K562 (cell line): Measurements from ENCODE around the gene ZNF609. TPM values are rescaled to one million over a fixed set of nuclear protein-coding genes. Genes with fewer than 3 reads are reported as not detected.
A peak's percentile ranks its signal among the peaks of the same experiment; 100 is the strongest.

ENCODE experiments used
- ATAC-seq: fragments of 200-7000 bp; cut with Tn5 transposase; 3 replicates; pipeline ENCODE4 v1.9.1; 2020; ENCODE audit warnings: moderate library complexity
- BruUV-seq: library from RNA; stranded (reverse); fragments of 400-500 nt; replicated peaks from 2 replicates; lab custom pipeline; 2021; lab: Mats Ljungman, UMichigan
- CTCF ChIA-PET: fragments of 300-600 bp; formaldehyde crosslinking; extraction: SDS; loops from one replicate; lab custom pipeline; 2021; ENCODE audit warnings: low intra/inter-chr PET ratio; lab: Yijun Ruan, JAX
- POLR2A ChIA-PET: fragments of 300-600, 350-650 bp; sonication (Branson Sonifier 250); formaldehyde crosslinking; extraction: SDS; loops from one replicate; lab custom pipeline; 2021; ENCODE audit warnings: antibody characterized with exemption, inconsistent platforms; lab: Yijun Ruan, JAX
- DNase-seq, 4 experiments: peaks; one replicate each; pipeline versions ENCODE4 v3.0.0 to v3.0.0-alpha.2; 2011 to 2018; ENCODE audit warnings: low spot score in 3 of 4, mixed read lengths in 3 of 4; ENCODE audit errors: extremely low read depth in 1 of 4
- FAIRE-seq: peaks from 2 replicates; lab custom pipeline; 2011; peaks lifted over from hg19 to GRCh38; lab: Jason Lieb, UNC
- H2AFZ ChIP-seq: 2 replicates; pipeline ENCODE4 v1.6.0; 2011; ENCODE audit warnings: low read depth, low read length, control low read depth, inconsistent platforms
- H3K27ac ChIP-seq: fragments of 200-600 bp; 3 replicates; pipeline ENCODE4 v1.8.0; 2011; ENCODE audit warnings: low read depth, mild to moderate bottlenecking, control low read depth, inconsistent platforms, low read length, moderate library complexity, mixed read lengths; ENCODE audit errors: extremely low read depth
- H3K27me3 ChIP-seq, 2 experiments: fragments of 300-600 bp in 1 of 2; 2 replicates in 1 of 2; 3 replicates in 1 of 2; pipeline versions ENCODE4 v1.6.0 to v1.8.0; 2011; ENCODE audit warnings: inconsistent platforms in 2 of 2, low read length in 2 of 2, mild to moderate bottlenecking in 1 of 2, mixed read lengths in 1 of 2, moderate library complexity in 1 of 2; ENCODE audit not compliant: control insufficient read depth in 2 of 2, insufficient read depth in 2 of 2
- H3K36me3 ChIP-seq: fragments of 300-600 bp; 3 replicates; pipeline ENCODE4 v1.8.0; 2011; ENCODE audit warnings: mild to moderate bottlenecking, low read length, inconsistent platforms; ENCODE audit not compliant: control insufficient read depth, insufficient read depth
- H3K4me1 ChIP-seq, 2 experiments: fragments of 200-600 bp in 1 of 2; replicated peaks in 1 of 2; 2 replicates in 1 of 2; 3 replicates in 1 of 2; pipeline versions ENCODE4 v1.5.1 to v1.8.0; 2011; ENCODE audit warnings: inconsistent platforms in 2 of 2, low read length in 2 of 2, mild to moderate bottlenecking in 1 of 2, mixed read lengths in 1 of 2, moderate library complexity in 1 of 2; ENCODE audit not compliant: control insufficient read depth in 2 of 2, insufficient read depth in 2 of 2
- H3K4me2 ChIP-seq: 2 replicates; pipeline ENCODE4 v1.6.1; 2011; ENCODE audit warnings: low read length, control low read depth, inconsistent platforms, mixed read lengths; ENCODE audit not compliant: insufficient read depth
- H3K4me3 ChIP-seq: fragments of 200-600 bp; sonication (generic), shearing (Covaris generic); 2 replicates; pipeline ENCODE4 v1.5.1; 2016; ENCODE audit warnings: control low read depth, inconsistent platforms
- H3K79me2 ChIP-seq: fragments of 200-600 bp; 3 replicates; pipeline ENCODE4 v1.8.0; 2011; ENCODE audit warnings: low read length, inconsistent platforms; ENCODE audit not compliant: control insufficient read depth, insufficient read depth
- H3K9ac ChIP-seq, 2 experiments: 2 replicates each; pipeline versions ENCODE4 v1.6.0 to v1.6.1; 2011; ENCODE audit warnings: low read depth in 2 of 2, low read length in 2 of 2, control low read depth in 1 of 2, inconsistent platforms in 1 of 2, mild to moderate bottlenecking in 1 of 2, mixed read lengths in 1 of 2; ENCODE audit not compliant: insufficient read depth in 1 of 2
- H3K9me1 ChIP-seq: one replicate; pipeline ENCODE4 v1.6.0; 2011; ENCODE audit warnings: inconsistent platforms, mild to moderate bottlenecking, low read length, moderate library complexity; ENCODE audit not compliant: control insufficient read depth, insufficient read depth
- H3K9me3 ChIP-seq: replicated peaks from 2 replicates; pipeline ENCODE4 v1.5.1; 2011; ENCODE audit warnings: low read depth, low read length, inconsistent platforms; ENCODE audit not compliant: control insufficient read depth, insufficient read depth
- H4K20me1 ChIP-seq: replicated peaks from 2 replicates; pipeline ENCODE4 v1.6.1; 2011; ENCODE audit warnings: low read length, inconsistent platforms, mixed read lengths; ENCODE audit not compliant: control insufficient read depth, insufficient read depth
- ESRRA ChIP-seq: fragments of 450-650 bp; IDR thresholded peaks from 2 replicates; pipeline ENCODE4 v1.6.1; 2014; ENCODE audit warnings: low read depth, mild to moderate bottlenecking, moderate library complexity, borderline replicate concordance
- FOXK1 ChIP-seq: sonication (generic); formaldehyde crosslinking; IDR thresholded peaks from 2 replicates; pipeline ENCODE4 v1.8.0; 2022; ENCODE audit warnings: missing genetic modification reagents, mild to moderate bottlenecking, borderline replicate concordance
- RFX5 ChIP-seq: IDR thresholded peaks from 2 replicates; pipeline ENCODE4 v1.6.1; 2011; ENCODE audit warnings: low read depth, mild to moderate bottlenecking, improper control_type of control experiment, low read length
- THRAP3 ChIP-seq: fragments of 450-650 bp; IDR thresholded peaks from 2 replicates; pipeline ENCODE4 v1.6.1; 2016; ENCODE audit warnings: mild to moderate bottlenecking, inconsistent platforms, borderline replicate concordance
- WGBS: fragments of 100-300 bp; shearing (Covaris generic); methylation state at CpG from one replicate; pipeline ENCODE4 v1.1.6; 2016; ENCODE audit warnings: low coverage, mixed read lengths; ENCODE audit not compliant: insufficient coverage; ENCODE audit errors: missing lambda C conversion rate; 5-methylcytosine and 5-hydroxymethylcytosine counted together
- in situ Hi-C: fragments of 300-500 bp; cut with MboI; formaldehyde crosslinking; loops from 4 replicates; pipeline ENCODE4 v1.15.0; 2018; ENCODE audit warnings: inconsistent platforms, mixed read lengths
- intact Hi-C: fragments of 100-400 bp; cut with micrococcal nuclease; formaldehyde crosslinking; loops from 2 replicates; pipeline ENCODE4 v1.14.2; 2022
- polyA plus RNA-seq, 8 experiments: library from polyadenylated mRNA; depleted of rRNA in 4 of 8; stranded (reverse) in 5 of 8; unstranded in 3 of 8; fragments of >200 nt; fragmentation: Nextera tagmentation in 2 of 8; fragmentation: Illumina TruSeq in 1 of 8; extraction: Ambion mirVana in 2 of 8; extraction: Trizol in 1 of 8; gene quantifications; 2 replicates each; pipeline versions ENCODE4 v1.2.1 to v1.2.3, GENCODE V29; 2011 to 2014; ENCODE audit warnings: inconsistent platforms in 1 of 8, missing spikeins in 1 of 8
- total RNA-seq, 7 experiments: library from RNA; depleted of rRNA in 6 of 7; stranded (reverse); fragments of >200 nt in 6 of 7; fragmentation: Illumina TruSeq in 2 of 7; extraction: Trizol in 2 of 7; gene quantifications; 2 replicates each; pipeline versions ENCODE4 v1.2.1 to v1.2.3, GENCODE V29; 2011 to 2021; ENCODE audit warnings: low replicate concordance in 1 of 7
- TF ChIP-seq, protein P1 (sequence below): sonication (generic); formaldehyde crosslinking; IDR thresholded peaks from 2 replicates; pipeline ENCODE4 v1.9.0; 2022; ENCODE audit warnings: mild to moderate bottlenecking, missing genetic modification reagents

Gene ZNF609
- total and polyA plus RNA-seq, 9 of the 15 experiments (the other 6 are each of a cell fraction or from before 2014, with no cell fraction given) = 3.0 to 38.7 (median 17.8) TPM

DNA sequence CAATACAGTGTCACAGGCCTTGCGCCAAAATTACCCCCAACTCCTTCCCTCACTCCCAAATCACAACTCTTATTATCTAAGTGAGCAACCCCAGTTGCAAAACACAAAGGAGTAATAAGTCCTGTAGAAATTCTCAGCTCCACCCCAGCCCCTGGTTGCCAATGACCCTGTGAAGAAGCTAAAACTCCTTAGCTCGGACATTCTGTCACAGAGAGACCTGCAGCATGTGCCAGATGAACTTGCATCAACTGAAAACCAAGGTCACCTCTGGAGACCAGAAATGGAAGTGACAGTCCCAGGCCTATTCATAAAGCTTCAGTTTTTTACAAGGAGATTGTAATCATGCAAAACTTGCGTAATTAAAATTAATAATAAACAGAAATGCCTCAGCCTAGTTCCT, 259.8 kb downstream of the ZNF609 start:
- FAIRE-seq (no peak), DNase-seq (no peak), ATAC-seq (no peak)
- 78% methylated on average over 3 of the region's 3 CpGs for WGBS
- peaks cover 0 to 7% of the 10 kb centered on the region in 2 experiments; a peak in 3 of 5 replicates for H3K4me1 ChIP-seq
- no peaks in the 10 kb centered on the region for H4K20me1 ChIP-seq
- BruUV-seq = no TSS peak
- H3K9me3 ChIP-seq = no peaks in the 10 kb centered on the region
- TF ChIP-seq THRAP3 = no peak
- TF ChIP-seq, protein P1, sequence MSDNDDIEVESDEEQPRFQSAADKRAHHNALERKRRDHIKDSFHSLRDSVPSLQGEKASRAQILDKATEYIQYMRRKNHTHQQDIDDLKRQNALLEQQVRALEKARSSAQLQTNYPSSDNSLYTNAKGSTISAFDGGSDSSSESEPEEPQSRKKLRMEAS (CRISPR knock-in tag) = no peak
- TF ChIP-seq FOXK1 (CRISPR knock-in tag) = no peak
- peak; percentile 27; the same call in 1 of the 2 replicates for TF ChIP-seq ESRRA
- no peak for TF ChIP-seq RFX5
- intact Hi-C loops = loop anchor here (10.0 kb wide), 1 partner anchor 515 kb away; no protein-coding TSS in a partner anchor
- H2AFZ ChIP-seq = no peak overlapping the region
- H3K4me2 ChIP-seq = no peak overlapping the region
- no peaks in the 10 kb centered on the region for H3K36me3 ChIP-seq
- no peak overlapping the region for H3K27ac ChIP-seq
- no peaks in the 10 kb centered on the region for H3K79me2 ChIP-seq
- no peak overlapping the region for H3K4me3 ChIP-seq
- in situ Hi-C loops = no loop called here
- H3K9me1 ChIP-seq = no peaks in the 10 kb centered on the region
- POLR2A ChIA-PET = interaction anchor here (0.5 to 0.8 kb wide), 2 partner anchors 22 to 487 kb away, joined by 3 read pairs; no protein-coding TSS in a partner anchor
- H3K27me3 ChIP-seq = no peaks in the 10 kb centered on the region; a peak in 1 of 5 replicates
- CTCF ChIA-PET = no interaction called here
- no peak overlapping the region for H3K9ac ChIP-seq
